GM19351 (cell line): ENCODE results near the gene CREB5.
A peak's percentile ranks its signal among the peaks of the same experiment; 100 is the strongest.

ENCODE experiments used
- ATAC-seq: cut with Tn5 transposase; IDR thresholded peaks from one replicate; pipeline ENCODE4 v1.9.1; 2021; ENCODE audit warnings: mild to moderate bottlenecking, moderate library complexity; ENCODE audit not compliant: unreplicated experiment

Gene CREB5

GRCh38 chr7:28474640-28475039, 62.3 kb downstream of the CREB5 start:
- no peak for ATAC-seq

GRCh38 chr7:28477041-28477442, 64.7 kb downstream of the CREB5 start:
- ATAC-seq, result no peak

- ATAC-seq, result no peak
Measured at GRCh38 chr7:28478656-28479055, 66.3 kb downstream of the CREB5 start.

- ATAC-seq, result peak; percentile 74
Measured at GRCh38 chr7:28479507-28479947, 67.2 kb downstream of the CREB5 start.

- no peak for ATAC-seq
Measured at GRCh38 chr7:28480595-28480994, 68.3 kb downstream of the CREB5 start.

GRCh38 chr7:28481091-28481926, 69.0 kb downstream of the CREB5 start:
- ATAC-seq, result peak; percentile 59

GRCh38 chr7:28483112-28483511, 70.8 kb downstream of the CREB5 start:
- no peak for ATAC-seq

GRCh38 chr7:28483908-28484605, 71.7 kb downstream of the CREB5 start:
- no peak for ATAC-seq

GRCh38 chr7:28484606-28484935, 72.3 kb downstream of the CREB5 start:
- no peak for ATAC-seq

GRCh38 chr7:28487487-28487886, 75.2 kb downstream of the CREB5 start:
- ATAC-seq, result no peak

GRCh38 chr7:28488061-28488791, 75.9 kb downstream of the CREB5 start:
- no peak for ATAC-seq

- ATAC-seq, result no peak
Measured at GRCh38 chr7:28490831-28491230, 78.5 kb downstream of the CREB5 start.

GRCh38 chr7:28493477-28493876, 81.2 kb downstream of the CREB5 start:
- ATAC-seq, result no peak

- no peak for ATAC-seq
Measured at GRCh38 chr7:28497009-28497408, 84.7 kb downstream of the CREB5 start.

GRCh38 chr7:28498636-28499035, 86.3 kb downstream of the CREB5 start:
- ATAC-seq, result no peak

GRCh38 chr7:28500138-28500537, 87.8 kb downstream of the CREB5 start:
- ATAC-seq, result no peak

- no peak for ATAC-seq
Measured at GRCh38 chr7:28502408-28502807, 90.1 kb downstream of the CREB5 start.

GRCh38 chr7:28503396-28503795, 91.1 kb downstream of the CREB5 start:
- no peak for ATAC-seq

- ATAC-seq, result no peak
Measured at GRCh38 chr7:28505014-28505413, 92.7 kb downstream of the CREB5 start.

GRCh38 chr7:28505867-28506266, 93.5 kb downstream of the CREB5 start:
- no peak for ATAC-seq

GRCh38 chr7:28507525-28508282, 95.4 kb downstream of the CREB5 start:
- no peak for ATAC-seq
